ENCODE measurements around the gene ASPN.

Gene ASPN

GRCh38 chr9:92482329-92482728, at the start of gene ASPN:
TSS of gene ASPN (minus strand) at chr9:92482506.
- Histone ChIP-seq H3K4me2 (ENCODE audit: low read length) (no peak within 1 kb of the TSS), H3K36me3 (ENCODE audit: control insufficient read depth, insufficient read depth, low read length) (no peaks in the 10 kb centered on the region), H3K4me1 (no peaks in the 10 kb centered on the region), H3K79me2 (no peaks in the 10 kb centered on the region), H3K27me3 (ENCODE audit: control insufficient read depth, insufficient read depth, low read length) (no peaks in the 10 kb centered on the region), H3K9ac (no peak within 1 kb of the TSS), H2AFZ (no peak within 1 kb of the TSS), H3K9me3 (ENCODE audit: control insufficient read depth, low read length) (no peaks in the 10 kb centered on the region), H3K27ac (no peak within 1 kb of the TSS), H3K4me3 (ENCODE audit: low read depth, low read length) (no peak within 1 kb of the TSS)
- no peak for TF ChIP-seq CTCF (IDR thresholded peaks at IDR 0.05)

GRCh38 chr9:92530893-92531292, 48.6 kb upstream of the ASPN start:
- H3K9me3 ChIP-seq (ENCODE audit: control insufficient read depth, low read length): no peaks in the 10 kb centered on the region
- no peak for TF ChIP-seq CTCF (IDR thresholded peaks at IDR 0.05)

GRCh38 chr9:92529124-92529523, 46.8 kb upstream of the ASPN start:
- Histone ChIP-seq H3K4me2 (ENCODE audit: low read length) (no peak overlapping the region), H3K27ac (no peak overlapping the region), H3K36me3 (ENCODE audit: control insufficient read depth, insufficient read depth, low read length) (no peaks in the 10 kb centered on the region), H3K4me1 (no peaks in the 10 kb centered on the region), H3K4me3 (ENCODE audit: low read depth, low read length) (no peak overlapping the region), H3K79me2 (no peaks in the 10 kb centered on the region), H3K9ac (no peak overlapping the region), H2AFZ (no peak overlapping the region), H3K9me3 (ENCODE audit: control insufficient read depth, low read length) (no peaks in the 10 kb centered on the region), H3K27me3 (ENCODE audit: control insufficient read depth, insufficient read depth, low read length) (no peaks in the 10 kb centered on the region)
- TF ChIP-seq CTCF (IDR thresholded peaks at IDR 0.05): no peak

More at GRCh38 chr9:92530893-92531292, 48.6 kb upstream of the ASPN start:
- H3K36me3 ChIP-seq (ENCODE audit: control insufficient read depth, insufficient read depth, low read length): no peaks in the 10 kb centered on the region
- no peak overlapping the region for H3K4me2 ChIP-seq (ENCODE audit: low read length)
- H3K27ac ChIP-seq: no peak overlapping the region
- H3K79me2 ChIP-seq: no peaks in the 10 kb centered on the region
- no peaks in the 10 kb centered on the region for H3K27me3 ChIP-seq (ENCODE audit: control insufficient read depth, insufficient read depth, low read length)
- no peak overlapping the region for H2AFZ ChIP-seq
- H3K4me3 ChIP-seq (ENCODE audit: low read depth, low read length): no peak overlapping the region
- H3K4me1 ChIP-seq: no peaks in the 10 kb centered on the region
- no peak overlapping the region for H3K9ac ChIP-seq

- H3K36me3 ChIP-seq (ENCODE audit: control insufficient read depth, insufficient read depth, low read length): no peaks in the 10 kb centered on the region
- no peak overlapping the region for H3K27ac ChIP-seq
- no peaks in the 10 kb centered on the region for H3K4me1 ChIP-seq
- no peaks in the 10 kb centered on the region for H3K79me2 ChIP-seq
- H2AFZ ChIP-seq: no peak overlapping the region
- TF ChIP-seq CTCF (IDR thresholded peaks at IDR 0.05): no peak
- no peaks in the 10 kb centered on the region for H3K27me3 ChIP-seq (ENCODE audit: control insufficient read depth, insufficient read depth, low read length)
- H3K9ac ChIP-seq: no peak overlapping the region
- H3K4me3 ChIP-seq (ENCODE audit: low read depth, low read length): no peak overlapping the region
- no peak overlapping the region for H3K4me2 ChIP-seq (ENCODE audit: low read length)
- H3K9me3 ChIP-seq (ENCODE audit: control insufficient read depth, low read length): no peaks in the 10 kb centered on the region
Observed at GRCh38 chr9:92528522-92528849, 46.2 kb upstream of the ASPN start.

- H3K79me2 ChIP-seq: no peaks in the 10 kb centered on the region
- no peaks in the 10 kb centered on the region for H3K36me3 ChIP-seq (ENCODE audit: control insufficient read depth, insufficient read depth, low read length)
- no peak overlapping the region for H2AFZ ChIP-seq
- no peaks in the 10 kb centered on the region for H3K4me1 ChIP-seq
- no peak overlapping the region for H3K9ac ChIP-seq
- no peak overlapping the region for H3K4me2 ChIP-seq (ENCODE audit: low read length)
- no peaks in the 10 kb centered on the region for H3K27me3 ChIP-seq (ENCODE audit: control insufficient read depth, insufficient read depth, low read length)
- H3K27ac ChIP-seq: no peak overlapping the region
- no peak for TF ChIP-seq CTCF (IDR thresholded peaks at IDR 0.05)
- no peaks in the 10 kb centered on the region for H3K9me3 ChIP-seq (ENCODE audit: control insufficient read depth, low read length)
- no peak overlapping the region for H3K4me3 ChIP-seq (ENCODE audit: low read depth, low read length)
Observed at GRCh38 chr9:92527832-92528521, 45.7 kb upstream of the ASPN start.
